HG03432 (cell line): ENCODE results near the gene PNPT1.
"Not testable (repeated sequence)": the region's sequence is repeated elsewhere in the genome, so short reads cannot be mapped to it uniquely, and the experiment has no call there.

Experiments used
- ATAC-seq: cut with Tn5 transposase; IDR thresholded peaks from one replicate; pipeline ENCODE4 v1.9.1; 2021; ENCODE audit warnings: mild to moderate bottlenecking, moderate library complexity; ENCODE audit not compliant: unreplicated experiment

The PNPT1 gene

DNA sequence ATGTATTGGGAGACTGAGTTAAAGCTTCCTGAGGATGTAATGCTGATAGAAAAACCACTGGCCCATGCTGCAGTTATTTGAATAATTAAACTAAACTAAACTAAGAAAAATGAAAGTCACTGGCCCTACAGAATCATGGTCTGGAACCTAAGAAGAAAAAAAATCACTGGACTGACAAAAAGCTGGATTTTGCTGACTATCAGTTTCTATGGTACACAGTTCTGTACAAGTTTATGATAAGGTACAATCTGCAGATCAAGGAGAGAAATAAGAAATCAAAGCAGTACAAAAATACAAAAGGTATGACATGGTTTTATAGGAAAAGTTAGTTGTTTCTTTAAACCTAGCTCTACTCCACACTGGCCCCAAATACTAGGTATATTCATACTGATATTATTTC is 91.8 kb downstream of the PNPT1 start:
- no peak for ATAC-seq

DNA sequence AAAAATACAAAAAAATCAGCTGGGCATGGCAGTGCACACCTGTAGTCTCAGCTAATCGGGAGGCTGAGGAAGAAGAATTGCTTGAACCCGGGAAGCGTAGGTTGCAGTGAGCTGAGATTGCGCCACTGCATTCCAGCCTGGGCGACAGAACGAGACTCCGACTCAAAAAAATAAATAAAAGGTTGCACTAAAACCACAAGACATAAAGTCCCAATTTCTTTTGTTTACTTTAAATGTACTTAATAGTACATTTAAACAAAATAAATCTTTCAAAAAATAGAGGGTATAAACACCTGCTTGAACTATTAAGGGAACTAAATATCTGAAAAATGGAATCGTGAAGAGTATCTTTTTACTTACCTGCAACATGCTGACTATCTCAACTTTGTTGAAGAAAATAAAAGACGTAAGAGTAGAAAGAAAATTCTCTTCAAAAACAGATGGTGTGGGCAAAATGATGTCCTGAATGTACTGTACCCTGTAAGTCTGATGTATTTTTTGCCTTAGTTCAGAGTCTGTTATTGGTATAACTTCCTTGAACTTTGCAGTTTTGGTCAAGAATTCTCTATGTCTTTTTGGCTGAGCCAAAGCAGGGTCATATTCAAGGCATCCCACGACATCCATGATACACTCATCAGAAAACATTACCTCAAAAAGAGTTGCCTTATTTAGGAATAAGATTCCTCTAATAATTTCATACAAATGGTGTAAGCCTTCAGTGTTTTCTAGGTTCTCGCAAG is 95.4 kb downstream of the PNPT1 start:
- no peak for ATAC-seq

DNA sequence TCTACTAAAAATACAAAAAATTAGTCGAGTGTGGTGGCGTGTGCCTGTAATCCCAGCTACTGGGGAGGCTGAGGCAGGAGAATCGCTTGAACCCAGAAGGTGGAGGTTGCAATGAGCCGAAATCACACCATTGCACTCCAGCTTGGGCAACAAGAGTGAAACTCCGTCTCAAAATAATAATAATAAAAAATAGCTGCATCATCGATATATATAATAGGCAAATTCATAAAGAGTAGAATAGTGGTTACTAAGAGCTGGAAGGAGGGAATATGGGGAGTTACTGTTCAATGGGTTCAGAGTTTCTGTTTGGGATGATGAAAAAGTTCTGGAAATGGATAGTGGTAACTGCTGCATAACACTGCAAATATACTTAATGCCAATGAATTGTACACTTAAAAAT is 96.8 kb downstream of the PNPT1 start:
- not testable (repeated sequence) for ATAC-seq

DNA sequence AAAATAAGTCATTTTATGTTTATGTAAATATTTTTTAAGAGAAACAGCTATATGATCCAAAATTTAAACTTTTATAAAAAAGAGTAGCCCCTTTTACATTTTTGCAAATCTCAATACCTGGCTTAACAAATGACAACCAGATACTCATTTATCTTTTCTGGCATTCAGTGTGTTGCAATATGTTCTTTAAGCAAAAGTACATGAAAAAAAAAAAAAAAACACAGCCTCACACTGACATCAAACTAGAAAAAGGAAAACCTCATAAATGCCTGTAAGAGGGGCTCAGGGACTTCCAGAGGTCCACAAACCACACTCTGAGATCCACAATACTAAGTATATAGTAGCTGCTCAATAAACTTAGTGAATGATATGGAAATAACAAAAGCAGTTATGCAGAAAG is 98.1 kb downstream of the PNPT1 start:
- ATAC-seq = no peak

DNA sequence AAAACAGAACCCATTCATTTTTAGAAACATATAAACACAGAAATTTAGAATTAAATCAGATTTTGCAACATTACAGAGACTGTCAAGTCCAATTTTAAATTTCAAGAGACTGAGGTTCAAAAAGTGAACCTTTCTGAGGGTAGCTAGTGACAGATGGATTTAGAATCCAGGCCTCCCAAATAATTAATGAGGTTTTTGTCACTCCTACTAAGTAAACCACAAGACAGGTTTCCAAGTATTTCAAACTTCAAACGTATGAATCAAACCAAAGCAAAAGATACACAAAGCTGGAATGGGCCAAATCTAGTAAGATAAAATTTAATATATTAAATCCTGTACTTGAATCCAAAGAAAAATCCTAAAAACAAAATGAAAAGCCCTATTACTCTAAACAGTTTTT is 101.5 kb downstream of the PNPT1 start:
- no peak for ATAC-seq

DNA sequence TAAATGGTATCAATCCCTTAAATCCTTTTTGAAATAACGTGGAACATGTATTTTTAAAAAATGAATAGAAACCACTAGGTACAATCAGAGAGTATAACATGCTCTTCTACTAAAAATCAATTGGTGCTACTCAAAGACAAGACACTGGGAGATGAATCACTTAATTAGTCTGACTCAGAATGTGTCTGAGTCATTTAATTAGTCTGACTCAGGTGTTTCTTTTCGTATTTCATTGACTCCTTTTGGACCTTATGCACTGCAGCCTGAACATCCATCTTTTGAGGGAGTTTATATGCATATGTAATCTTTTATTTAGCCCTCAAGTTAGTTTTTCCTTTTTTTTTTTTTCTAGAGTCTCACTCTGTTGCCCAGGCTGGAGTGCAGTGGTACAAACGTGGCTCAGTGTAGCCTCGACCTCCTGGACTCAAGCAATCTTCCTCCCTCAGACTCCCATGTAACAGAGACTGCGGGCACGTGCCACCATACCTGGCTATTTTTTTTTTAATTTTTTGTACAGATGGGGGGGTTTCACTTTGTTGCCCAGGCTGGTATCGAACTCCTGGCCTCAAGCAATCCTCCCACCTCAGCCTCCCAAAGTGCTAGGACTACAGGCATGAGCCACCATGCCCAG is 102.7 kb downstream of the PNPT1 start:
- ATAC-seq = peak; percentile 93

DNA sequence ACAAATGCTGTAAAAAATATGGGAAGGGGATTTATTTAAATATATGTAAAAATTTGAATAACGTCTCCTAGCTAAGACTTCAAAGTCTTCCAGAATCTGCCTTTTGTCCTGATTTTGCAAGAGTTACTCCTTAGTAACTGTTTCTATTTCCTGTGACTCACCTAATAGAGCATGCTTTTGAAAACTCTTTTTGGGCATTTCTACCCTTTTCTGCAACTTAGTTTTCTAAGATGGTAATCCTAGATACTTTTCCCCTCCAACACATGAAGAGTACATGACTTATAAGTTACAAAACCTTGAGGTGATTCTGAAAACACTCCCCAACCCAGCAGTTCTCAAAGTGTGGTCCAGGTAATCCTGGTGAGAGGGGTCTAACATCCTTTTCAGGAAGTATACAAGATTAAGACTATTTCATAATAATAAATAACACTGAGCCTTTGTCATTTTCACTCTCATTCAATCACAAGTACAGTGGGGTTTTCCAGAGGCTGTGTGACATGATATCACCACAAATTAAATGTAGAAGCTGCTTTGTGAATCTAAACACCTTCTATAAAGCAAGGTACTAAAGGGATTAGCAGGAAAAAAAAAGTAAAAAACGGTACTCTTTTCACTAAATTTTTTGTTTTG is 108.1 kb downstream of the PNPT1 start:
- no peak for ATAC-seq
